Lung (tissue), 12 donors: ENCODE results near the gene NPTN. TPM values are rescaled to one million over a fixed set of nuclear protein-coding genes. Genes with fewer than 3 reads are reported as not detected.

Source experiments
- ATAC-seq: fragments of 200-7000 bp; cut with Tn5 transposase; one replicate; pipeline ENCODE4 v1.9.1; 2020; ENCODE audit warnings: moderate number of reproducible peaks; ENCODE audit not compliant: insufficient read depth, low FRiP score
- DNase-seq, 3 donors: peaks; one replicate each; pipeline ENCODE4 v3.0.0-alpha.2; 2013 to 2017
- H3K27ac ChIP-seq, 2 donors: one replicate each; pipeline ENCODE4 v1.5.1; 2013; ENCODE audit warnings: mild to moderate bottlenecking in 2 of 2, moderate library complexity in 2 of 2, control low read depth in 1 of 2, inconsistent platforms in 1 of 2, low read depth in 1 of 2, low read length in 1 of 2
- H3K27me3 ChIP-seq, 3 donors: one replicate each; pipeline ENCODE4 v1.5.1; 2013; ENCODE audit warnings: low read length in 2 of 3; ENCODE audit not compliant: control insufficient read depth in 3 of 3, insufficient read depth in 3 of 3
- H3K36me3 ChIP-seq, 4 donors: one replicate each; pipeline ENCODE4 v1.5.1; 2013; ENCODE audit warnings: low read length in 4 of 4, mild to moderate bottlenecking in 1 of 4, moderate library complexity in 1 of 4; ENCODE audit not compliant: control insufficient read depth in 4 of 4, insufficient read depth in 4 of 4
- H3K4me1 ChIP-seq, 5 donors: one replicate each; pipeline ENCODE4 v1.5.1; 2013; ENCODE audit warnings: low read length in 5 of 5, mild to moderate bottlenecking in 2 of 5, moderate library complexity in 1 of 5; ENCODE audit not compliant: control insufficient read depth in 5 of 5, insufficient read depth in 5 of 5
- H3K4me3 ChIP-seq: one replicate; pipeline ENCODE4 v1.5.1; 2013; ENCODE audit warnings: mild to moderate bottlenecking, control low read depth, moderate library complexity
- H3K9ac ChIP-seq, 2 donors: one replicate each; pipeline ENCODE4 v1.5.1; 2013; ENCODE audit warnings: low read length in 2 of 2, control low read depth in 1 of 2; ENCODE audit not compliant: insufficient read depth in 1 of 2
- H3K9me3 ChIP-seq, 4 donors: one replicate each; pipeline ENCODE4 v1.5.1; 2013; ENCODE audit warnings: low read length in 3 of 4, mild to moderate bottlenecking in 1 of 4, moderate library complexity in 1 of 4; ENCODE audit not compliant: control insufficient read depth in 4 of 4, insufficient read depth in 3 of 4
- CTCF ChIP-seq: IDR thresholded peaks from 2 replicates; pipeline ENCODE4 v1.5.1; 2012; ENCODE audit warnings: mild to moderate bottlenecking; ENCODE audit errors: control extremely low read depth, extremely low read depth
- WGBS, 2 donors: extraction: QIAGEN DNeasy Blood & Tissue Kit; methylation state at CpG; one replicate each; pipeline ENCODE4 v1.1.7; 2013; 5-methylcytosine and 5-hydroxymethylcytosine counted together
- polyA plus RNA-seq, 2 donors: library from polyadenylated mRNA; stranded (reverse); fragments of 200-250 nt; gene quantifications; one replicate each; pipeline ENCODE4 v1.2.1, GENCODE V29; 2013
- total RNA-seq, 2 donors: library from RNA; depleted of rRNA in 1 of 2; stranded (reverse); fragments of >200 nt in 1 of 2; gene quantifications; one replicate each; pipeline ENCODE4 v1.2.1, GENCODE V29; 2014 to 2021
- donor health status: control.
- donor health status: control.
- donor health status: Bipolar disorder and iron deficiency.
- donor health status: healthy.
- donor health status: DM: yes; HTN: yes; CAD: no.

Gene NPTN
- total and polyA plus RNA-seq, 4 donors: 34.1 to 148 (median 122) TPM

DNA sequence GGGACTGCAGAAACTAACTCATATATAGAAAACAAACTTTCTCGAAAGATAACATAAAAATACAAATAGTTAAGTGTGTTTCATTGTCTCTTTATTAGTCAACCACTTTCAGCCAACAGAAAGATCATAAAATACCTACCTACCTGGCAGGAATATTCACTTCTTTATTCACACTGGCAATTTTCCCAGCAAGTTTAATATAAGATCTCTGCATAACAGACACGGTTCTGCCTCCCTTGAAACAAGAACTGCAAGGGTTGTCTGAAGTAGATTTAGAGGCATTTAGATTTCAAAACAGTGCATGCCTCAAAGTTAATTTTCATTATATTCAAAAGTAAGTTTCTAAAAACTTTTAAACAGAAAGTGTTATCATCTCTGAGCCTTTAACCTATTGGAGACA is 7.1 kb downstream of the NPTN start:
- H3K27ac ChIP-seq: no peak overlapping the region
- 43 to 54% methylated on average over 2 of the region's 2 CpGs for WGBS, 2 donors
- no peaks in the 10 kb centered on the region for H3K9me3 ChIP-seq
- no peaks in the 10 kb centered on the region for H3K27me3 ChIP-seq
- no peak overlapping the region for H3K4me3 ChIP-seq
- DNase-seq: no peak
- peaks cover 4 to 46% (median 8%) of the 10 kb centered on the region in 5 donors for H3K4me1 ChIP-seq
- no peak for ATAC-seq
- TF ChIP-seq CTCF: no peak
- no peaks in the 10 kb centered on the region for H3K36me3 ChIP-seq
- no peak overlapping the region for H3K9ac ChIP-seq

DNA sequence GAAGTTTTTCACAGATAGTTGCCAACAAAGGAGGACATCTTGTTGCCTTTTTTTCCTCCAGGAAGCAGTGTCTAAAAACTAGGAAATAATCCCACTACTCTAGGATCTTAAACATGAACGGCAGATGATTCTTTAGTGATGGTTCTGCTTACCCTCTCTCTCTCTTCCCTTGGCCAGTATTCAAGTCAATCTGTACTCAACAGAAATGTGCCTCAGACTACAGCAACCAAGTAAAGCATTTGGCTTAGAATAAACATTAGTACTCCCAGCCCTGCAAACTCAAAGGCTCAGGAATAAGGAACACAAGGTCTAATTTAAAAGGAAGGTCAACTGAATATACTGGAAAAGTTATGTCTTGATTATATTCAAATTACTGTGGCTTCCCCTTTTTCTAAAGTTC is 8.7 kb downstream of the NPTN start:
- no peak for ATAC-seq
- peaks cover 0 to 39% (median 8%) of the 10 kb centered on the region in 5 donors for H3K4me1 ChIP-seq
- no peak overlapping the region for H3K27ac ChIP-seq

GRCh38 chr15:73621286-73621826 is 11.8 kb downstream of the NPTN start:
- H3K36me3 ChIP-seq: peaks cover 0 to 5% (median 0%) of the 10 kb centered on the region in 4 donors
- ATAC-seq (no peak), DNase-seq (no peak)
- H3K27me3 ChIP-seq: no peaks in the 10 kb centered on the region
- no peak overlapping the region for H3K27ac ChIP-seq
- H3K4me1 ChIP-seq: peaks cover 0 to 24% (median 6%) of the 10 kb centered on the region in 5 donors
- no peak overlapping the region for H3K9ac ChIP-seq
- no peak overlapping the region for H3K4me3 ChIP-seq
- H3K9me3 ChIP-seq: no peaks in the 10 kb centered on the region
- TF ChIP-seq CTCF: no peak

More for the DNA sequence above, 8.7 kb downstream of the NPTN start:
- Histone ChIP-seq H3K27me3 (no peaks in the 10 kb centered on the region), H3K36me3 (no peaks in the 10 kb centered on the region), H3K9ac (no peak overlapping the region), H3K4me3 (no peak overlapping the region), H3K9me3 (no peaks in the 10 kb centered on the region)
- 28 to 67% methylated on average over 1 of the region's 1 CpG for WGBS, 2 donors
- TF ChIP-seq CTCF: no peak
- peak in 2 of 3 donors; percentile 60 to 78 for DNase-seq

- Histone ChIP-seq H3K36me3 (peaks cover 0 to 5% (median 0%) of the 10 kb centered on the region in 4 donors), H3K9me3 (no peaks in the 10 kb centered on the region), H3K4me3 (no peak overlapping the region), H3K9ac (no peak overlapping the region), H3K27ac (no peak overlapping the region), H3K27me3 (no peaks in the 10 kb centered on the region), H3K4me1 (peaks cover 0 to 29% (median 4%) of the 10 kb centered on the region in 5 donors)
- ATAC-seq: no peak
- no peak for TF ChIP-seq CTCF
- no peak for DNase-seq
Measured at GRCh38 chr15:73620078-73620477, 13.1 kb downstream of the NPTN start.
